Measurements from ENCODE around the gene RTL10. TPM values are rescaled to one million over a fixed set of nuclear protein-coding genes. Genes with fewer than 3 reads are reported as not detected.
A peak's percentile ranks its signal among the peaks of the same experiment; 100 is the strongest.

RTL10 gene
- total RNA-seq, 1 donor from 2014 or later = 35.1 TPM

GRCh38 chr22:19896665-19897355 lies 42.1 kb upstream of the RTL10 start:
- Mint-ChIP-seq H3K27ac (no peak overlapping the region), H3K36me3 (peaks cover 4% of the 10 kb centered on the region), H3K4me3 (no peak overlapping the region), H3K27me3 (ENCODE audit: low read depth) (no peaks in the 10 kb centered on the region), H3K4me1 (peaks cover 13% of the 10 kb centered on the region), H3K9me3 (no peaks in the 10 kb centered on the region)
- DNase-seq (ENCODE audit: low spot score in 2 of 2, unreplicated experiment in 2 of 2) = no peak
- no peak for TF ChIP-seq CTCF (IDR thresholded peaks at IDR 0.05; ENCODE audit: unreplicated experiment)

- H3K9me3 Mint-ChIP-seq = no peaks in the 10 kb centered on the region
- no peak overlapping the region for H3K27ac Mint-ChIP-seq
- no peak for DNase-seq (ENCODE audit: low spot score in 2 of 2, unreplicated experiment in 2 of 2)
- H3K27me3 Mint-ChIP-seq (ENCODE audit: low read depth) = no peaks in the 10 kb centered on the region
- no peak overlapping the region for H3K4me3 Mint-ChIP-seq
- TF ChIP-seq CTCF (IDR thresholded peaks at IDR 0.05; ENCODE audit: unreplicated experiment) = no peak
- peaks cover 23% of the 10 kb centered on the region for H3K4me1 Mint-ChIP-seq
- peaks cover 4% of the 10 kb centered on the region for H3K36me3 Mint-ChIP-seq
These were observed 40.6 kb upstream of the RTL10 start for GRCh38 chr22:19895160-19895849.

GRCh38 chr22:19893363-19893762 lies 38.7 kb upstream of the RTL10 start:
- Mint-ChIP-seq H3K4me1 (peaks cover 23% of the 10 kb centered on the region), H3K27ac (no peak overlapping the region), H3K27me3 (ENCODE audit: low read depth) (peaks cover 2% of the 10 kb centered on the region), H3K9me3 (no peaks in the 10 kb centered on the region), H3K4me3 (no peak overlapping the region), H3K36me3 (peaks cover 4% of the 10 kb centered on the region)
- no peak for TF ChIP-seq CTCF (IDR thresholded peaks at IDR 0.05; ENCODE audit: unreplicated experiment)
- DNase-seq (ENCODE audit: low spot score in 2 of 2, unreplicated experiment in 2 of 2) = no peak

GRCh38 chr22:19892925-19893324 lies 38.3 kb upstream of the RTL10 start:
- Mint-ChIP-seq H3K9me3 (no peaks in the 10 kb centered on the region), H3K27me3 (ENCODE audit: low read depth) (peaks cover 2% of the 10 kb centered on the region), H3K4me3 (no peak overlapping the region), H3K36me3 (peaks cover 4% of the 10 kb centered on the region), H3K4me1 (peaks cover 23% of the 10 kb centered on the region), H3K27ac (no peak overlapping the region)
- DNase-seq (ENCODE audit: low spot score in 2 of 2, unreplicated experiment in 2 of 2) = no peak
- no peak for TF ChIP-seq CTCF (IDR thresholded peaks at IDR 0.05; ENCODE audit: unreplicated experiment)

- no peak for TF ChIP-seq CTCF (IDR thresholded peaks at IDR 0.05; ENCODE audit: unreplicated experiment)
- no peak overlapping the region for H3K27ac Mint-ChIP-seq
- peaks cover 23% of the 10 kb centered on the region for H3K4me1 Mint-ChIP-seq
- H3K4me3 Mint-ChIP-seq = peak overlapping the region; percentile 20
- peaks cover 2% of the 10 kb centered on the region for H3K27me3 Mint-ChIP-seq (ENCODE audit: low read depth)
- H3K9me3 Mint-ChIP-seq = no peaks in the 10 kb centered on the region
- H3K36me3 Mint-ChIP-seq = peaks cover 3% of the 10 kb centered on the region
- DNase-seq (ENCODE audit: low spot score in 2 of 2, unreplicated experiment in 2 of 2) = no peak
These were observed 37.7 kb upstream of the RTL10 start for GRCh38 chr22:19892257-19892879.
